Keratinocyte (primary cell): ENCODE data around the gene ARL3.

ENCODE experiments used
- EZH2 ChIP-seq: IDR thresholded peaks from one replicate; pipeline ENCODE4 v1.6.1; 2012; ENCODE audit warnings: inconsistent platforms, mild to moderate bottlenecking, low read length, moderate library complexity
- TF ChIP-seq, protein P1 (sequence below), 3 experiments: IDR thresholded peaks in 1 of 3; conservative IDR thresholded peaks in 1 of 3; optimal IDR thresholded peaks in 1 of 3; 2 replicates in 2 of 3; 3 replicates in 1 of 3; pipeline versions ENCODE3 to v1.5.1; 2011; ENCODE audit warnings: low read length in 3 of 3, mild to moderate bottlenecking in 3 of 3, moderate library complexity in 2 of 3, control low read depth in 1 of 3, inconsistent platforms in 1 of 3; ENCODE audit not compliant: insufficient read depth in 2 of 3; ENCODE audit errors: extremely low read depth in 1 of 3

GRCh38 chr10:102675666-102676533, 38.3 kb downstream of the ARL3 start:
- TF ChIP-seq, protein P1, sequence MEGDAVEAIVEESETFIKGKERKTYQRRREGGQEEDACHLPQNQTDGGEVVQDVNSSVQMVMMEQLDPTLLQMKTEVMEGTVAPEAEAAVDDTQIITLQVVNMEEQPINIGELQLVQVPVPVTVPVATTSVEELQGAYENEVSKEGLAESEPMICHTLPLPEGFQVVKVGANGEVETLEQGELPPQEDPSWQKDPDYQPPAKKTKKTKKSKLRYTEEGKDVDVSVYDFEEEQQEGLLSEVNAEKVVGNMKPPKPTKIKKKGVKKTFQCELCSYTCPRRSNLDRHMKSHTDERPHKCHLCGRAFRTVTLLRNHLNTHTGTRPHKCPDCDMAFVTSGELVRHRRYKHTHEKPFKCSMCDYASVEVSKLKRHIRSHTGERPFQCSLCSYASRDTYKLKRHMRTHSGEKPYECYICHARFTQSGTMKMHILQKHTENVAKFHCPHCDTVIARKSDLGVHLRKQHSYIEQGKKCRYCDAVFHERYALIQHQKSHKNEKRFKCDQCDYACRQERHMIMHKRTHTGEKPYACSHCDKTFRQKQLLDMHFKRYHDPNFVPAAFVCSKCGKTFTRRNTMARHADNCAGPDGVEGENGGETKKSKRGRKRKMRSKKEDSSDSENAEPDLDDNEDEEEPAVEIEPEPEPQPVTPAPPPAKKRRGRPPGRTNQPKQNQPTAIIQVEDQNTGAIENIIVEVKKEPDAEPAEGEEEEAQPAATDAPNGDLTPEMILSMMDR (optimal IDR thresholded peaks at IDR 0.05 in 1 of 3, IDR thresholded peaks at IDR 0.05 in 1 of 3, conservative IDR thresholded peaks at IDR 0.05 in 1 of 3; ENCODE audit: extremely low read depth in 1 of 3, insufficient read depth in 2 of 3, low read length in 3 of 3) = no peak
- no peak for TF ChIP-seq EZH2
